CD4-positive, alpha-beta T cell treated with Interleukin-4 for 4 hours (primary cell): ENCODE data around the gene SEMA4B.
"Not testable (repeated sequence)": the region's sequence is repeated elsewhere in the genome, so short reads cannot be mapped to it uniquely, and the experiment has no call there.

ENCODE experiments used
- DNase-seq: peaks from one replicate; pipeline ENCODE4 v3.0.0-alpha.2; 2020

Gene SEMA4B

GRCh38 chr15:90201130-90201943, at the start of gene SEMA4B:
Gene SEMA4B (plus strand): TSS chr15:90201330. CDS start chr15:90201579, 249 bp downstream.
- DNase-seq: peak; percentile 46

GRCh38 chr15:90151989-90152645, 49.0 kb upstream of the SEMA4B start:
- no peak for DNase-seq

- DNase-seq: no peak
Observed at GRCh38 chr15:90153658-90154057, 47.5 kb upstream of the SEMA4B start.

- DNase-seq: no peak
Observed at GRCh38 chr15:90154246-90154645, 46.9 kb upstream of the SEMA4B start.

- DNase-seq: no peak
Observed at GRCh38 chr15:90154861-90155626, 46.1 kb upstream of the SEMA4B start.

GRCh38 chr15:90159213-90159612, 41.9 kb upstream of the SEMA4B start:
- no peak for DNase-seq

GRCh38 chr15:90160781-90161727, 40.1 kb upstream of the SEMA4B start:
- DNase-seq: no peak

GRCh38 chr15:90161950-90162361, 39.2 kb upstream of the SEMA4B start:
- DNase-seq: no peak

GRCh38 chr15:90162956-90163355, 38.2 kb upstream of the SEMA4B start:
- DNase-seq: no peak

- not testable (repeated sequence) for DNase-seq
Observed at GRCh38 chr15:90164239-90164638, 36.9 kb upstream of the SEMA4B start.

- no peak for DNase-seq
Observed at GRCh38 chr15:90165157-90165556, 36.0 kb upstream of the SEMA4B start.

- no peak for DNase-seq
Observed at GRCh38 chr15:90165659-90166489, 35.3 kb upstream of the SEMA4B start.

- no peak for DNase-seq
Observed at GRCh38 chr15:90167121-90167520, 34.0 kb upstream of the SEMA4B start.

GRCh38 chr15:90171623-90172022, 29.5 kb upstream of the SEMA4B start:
- no peak for DNase-seq

- DNase-seq: no peak
Observed at GRCh38 chr15:90173372-90173771, 27.8 kb upstream of the SEMA4B start.

GRCh38 chr15:90174140-90174875, 26.8 kb upstream of the SEMA4B start:
- DNase-seq: no peak

GRCh38 chr15:90177012-90177411, 24.1 kb upstream of the SEMA4B start:
- DNase-seq: no peak

GRCh38 chr15:90178468-90179435, 22.4 kb upstream of the SEMA4B start:
- no peak for DNase-seq

GRCh38 chr15:90181776-90182175, 19.4 kb upstream of the SEMA4B start:
- no peak for DNase-seq
